ENCODE data around the gene OSBPL7. TPM values are rescaled to one million over a fixed set of nuclear protein-coding genes. Genes with fewer than 3 reads are reported as not detected.
A peak's percentile ranks its signal among the peaks of the same experiment; 100 is the strongest.

Gene OSBPL7
- total and polyA plus RNA-seq, 2 of the 13 experiments (the other 11 are each of a cell fraction or from before 2014, with no cell fraction given): 4.7 to 6.6 TPM

GRCh38 chr17:47840742-47841487 is 19.3 kb upstream of the OSBPL7 start, which contains the start of gene SCRN2 (continued):
- TF ChIP-seq AKAP8 (CRISPR knock-in tag; IDR thresholded peaks at IDR 0.05) (no peak), ZFP36 (IDR thresholded peaks at IDR 0.05; ENCODE audit: borderline replicate concordance, low read depth, low read length, partially characterized antibody) (no peak), PAF1 (CRISPR knock-in tag; IDR thresholded peaks at IDR 0.05) (no peak), ZSCAN29 (CRISPR knock-in tag; conservative IDR thresholded peaks at IDR 0.05) (no peak), GLI4 (CRISPR knock-in tag; IDR thresholded peaks at IDR 0.05; ENCODE audit: borderline replicate concordance) (peak; percentile 87; the same call in 1 of the 2 replicates), YEATS4 (CRISPR knock-in tag; IDR thresholded peaks at IDR 0.05; ENCODE audit: borderline replicate concordance) (peak; percentile 58), SNAPC5 (CRISPR knock-in tag; IDR thresholded peaks at IDR 0.05; ENCODE audit: borderline replicate concordance) (no peak), ARNT2 (CRISPR knock-in tag; IDR thresholded peaks at IDR 0.05; ENCODE audit: low read depth) (peak; percentile 68; the same call in 1 of the 2 replicates), ZNF616 (CRISPR knock-in tag; IDR thresholded peaks at IDR 0.05; ENCODE audit: low read depth) (no peak), MEF2D (CRISPR knock-in tag; IDR thresholded peaks at IDR 0.05) (peak; percentile 75; the same call in 1 of the 2 replicates), ZBTB1 (CRISPR knock-in tag; IDR thresholded peaks at IDR 0.05; ENCODE audit: borderline replicate concordance) (no peak), FOXK1 (CRISPR knock-in tag; IDR thresholded peaks at IDR 0.05; ENCODE audit: borderline replicate concordance, low read depth) (no peak), ZNF564 (CRISPR knock-in tag; IDR thresholded peaks at IDR 0.05) (peak; percentile 72; the same call in 1 of the 2 replicates), ZBTB21 (CRISPR knock-in tag; IDR thresholded peaks at IDR 0.05) (no peak), SMAD9 (CRISPR knock-in tag; IDR thresholded peaks at IDR 0.05) (peak; percentile 71; the same call in 1 of the 2 replicates)
- TF ChIP-seq, protein P1, sequence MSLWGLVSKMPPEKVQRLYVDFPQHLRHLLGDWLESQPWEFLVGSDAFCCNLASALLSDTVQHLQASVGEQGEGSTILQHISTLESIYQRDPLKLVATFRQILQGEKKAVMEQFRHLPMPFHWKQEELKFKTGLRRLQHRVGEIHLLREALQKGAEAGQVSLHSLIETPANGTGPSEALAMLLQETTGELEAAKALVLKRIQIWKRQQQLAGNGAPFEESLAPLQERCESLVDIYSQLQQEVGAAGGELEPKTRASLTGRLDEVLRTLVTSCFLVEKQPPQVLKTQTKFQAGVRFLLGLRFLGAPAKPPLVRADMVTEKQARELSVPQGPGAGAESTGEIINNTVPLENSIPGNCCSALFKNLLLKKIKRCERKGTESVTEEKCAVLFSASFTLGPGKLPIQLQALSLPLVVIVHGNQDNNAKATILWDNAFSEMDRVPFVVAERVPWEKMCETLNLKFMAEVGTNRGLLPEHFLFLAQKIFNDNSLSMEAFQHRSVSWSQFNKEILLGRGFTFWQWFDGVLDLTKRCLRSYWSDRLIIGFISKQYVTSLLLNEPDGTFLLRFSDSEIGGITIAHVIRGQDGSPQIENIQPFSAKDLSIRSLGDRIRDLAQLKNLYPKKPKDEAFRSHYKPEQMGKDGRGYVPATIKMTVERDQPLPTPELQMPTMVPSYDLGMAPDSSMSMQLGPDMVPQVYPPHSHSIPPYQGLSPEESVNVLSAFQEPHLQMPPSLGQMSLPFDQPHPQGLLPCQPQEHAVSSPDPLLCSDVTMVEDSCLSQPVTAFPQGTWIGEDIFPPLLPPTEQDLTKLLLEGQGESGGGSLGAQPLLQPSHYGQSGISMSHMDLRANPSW (CRISPR knock-in tag; IDR thresholded peaks at IDR 0.05; ENCODE audit: borderline replicate concordance): no peak
- TF ChIP-seq, protein P2, sequence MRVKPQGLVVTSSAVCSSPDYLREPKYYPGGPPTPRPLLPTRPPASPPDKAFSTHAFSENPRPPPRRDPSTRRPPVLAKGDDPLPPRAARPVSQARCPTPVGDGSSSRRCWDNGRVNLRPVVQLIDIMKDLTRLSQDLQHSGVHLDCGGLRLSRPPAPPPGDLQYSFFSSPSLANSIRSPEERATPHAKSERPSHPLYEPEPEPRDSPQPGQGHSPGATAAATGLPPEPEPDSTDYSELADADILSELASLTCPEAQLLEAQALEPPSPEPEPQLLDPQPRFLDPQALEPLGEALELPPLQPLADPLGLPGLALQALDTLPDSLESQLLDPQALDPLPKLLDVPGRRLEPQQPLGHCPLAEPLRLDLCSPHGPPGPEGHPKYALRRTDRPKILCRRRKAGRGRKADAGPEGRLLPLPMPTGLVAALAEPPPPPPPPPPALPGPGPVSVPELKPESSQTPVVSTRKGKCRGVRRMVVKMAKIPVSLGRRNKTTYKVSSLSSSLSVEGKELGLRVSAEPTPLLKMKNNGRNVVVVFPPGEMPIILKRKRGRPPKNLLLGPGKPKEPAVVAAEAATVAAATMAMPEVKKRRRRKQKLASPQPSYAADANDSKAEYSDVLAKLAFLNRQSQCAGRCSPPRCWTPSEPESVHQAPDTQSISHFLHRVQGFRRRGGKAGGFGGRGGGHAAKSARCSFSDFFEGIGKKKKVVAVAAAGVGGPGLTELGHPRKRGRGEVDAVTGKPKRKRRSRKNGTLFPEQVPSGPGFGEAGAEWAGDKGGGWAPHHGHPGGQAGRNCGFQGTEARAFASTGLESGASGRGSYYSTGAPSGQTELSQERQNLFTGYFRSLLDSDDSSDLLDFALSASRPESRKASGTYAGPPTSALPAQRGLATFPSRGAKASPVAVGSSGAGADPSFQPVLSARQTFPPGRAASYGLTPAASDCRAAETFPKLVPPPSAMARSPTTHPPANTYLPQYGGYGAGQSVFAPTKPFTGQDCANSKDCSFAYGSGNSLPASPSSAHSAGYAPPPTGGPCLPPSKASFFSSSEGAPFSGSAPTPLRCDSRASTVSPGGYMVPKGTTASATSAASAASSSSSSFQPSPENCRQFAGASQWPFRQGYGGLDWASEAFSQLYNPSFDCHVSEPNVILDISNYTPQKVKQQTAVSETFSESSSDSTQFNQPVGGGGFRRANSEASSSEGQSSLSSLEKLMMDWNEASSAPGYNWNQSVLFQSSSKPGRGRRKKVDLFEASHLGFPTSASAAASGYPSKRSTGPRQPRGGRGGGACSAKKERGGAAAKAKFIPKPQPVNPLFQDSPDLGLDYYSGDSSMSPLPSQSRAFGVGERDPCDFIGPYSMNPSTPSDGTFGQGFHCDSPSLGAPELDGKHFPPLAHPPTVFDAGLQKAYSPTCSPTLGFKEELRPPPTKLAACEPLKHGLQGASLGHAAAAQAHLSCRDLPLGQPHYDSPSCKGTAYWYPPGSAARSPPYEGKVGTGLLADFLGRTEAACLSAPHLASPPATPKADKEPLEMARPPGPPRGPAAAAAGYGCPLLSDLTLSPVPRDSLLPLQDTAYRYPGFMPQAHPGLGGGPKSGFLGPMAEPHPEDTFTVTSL (CRISPR knock-in tag; IDR thresholded peaks at IDR 0.05; ENCODE audit: borderline replicate concordance): peak; percentile 74
- TF ChIP-seq, protein P3, sequence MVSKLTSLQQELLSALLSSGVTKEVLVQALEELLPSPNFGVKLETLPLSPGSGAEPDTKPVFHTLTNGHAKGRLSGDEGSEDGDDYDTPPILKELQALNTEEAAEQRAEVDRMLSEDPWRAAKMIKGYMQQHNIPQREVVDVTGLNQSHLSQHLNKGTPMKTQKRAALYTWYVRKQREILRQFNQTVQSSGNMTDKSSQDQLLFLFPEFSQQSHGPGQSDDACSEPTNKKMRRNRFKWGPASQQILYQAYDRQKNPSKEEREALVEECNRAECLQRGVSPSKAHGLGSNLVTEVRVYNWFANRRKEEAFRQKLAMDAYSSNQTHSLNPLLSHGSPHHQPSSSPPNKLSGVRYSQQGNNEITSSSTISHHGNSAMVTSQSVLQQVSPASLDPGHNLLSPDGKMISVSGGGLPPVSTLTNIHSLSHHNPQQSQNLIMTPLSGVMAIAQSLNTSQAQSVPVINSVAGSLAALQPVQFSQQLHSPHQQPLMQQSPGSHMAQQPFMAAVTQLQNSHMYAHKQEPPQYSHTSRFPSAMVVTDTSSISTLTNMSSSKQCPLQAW (CRISPR knock-in tag; IDR thresholded peaks at IDR 0.05): peak; percentile 74

All from HepG2 (cell line).